GM12801 (cell line): ENCODE results near the gene HIPK3.

Experiments
- CTCF ChIP-seq: IDR thresholded peaks from one replicate; pipeline ENCODE4 v1.5.1; 2011; ENCODE audit warnings: control low read depth; ENCODE audit not compliant: insufficient read length; ENCODE audit errors: extremely low read depth

HIPK3 gene

GRCh38 chr11:33325451-33325850 is 68.3 kb downstream of the HIPK3 start:
- no peak for TF ChIP-seq CTCF

- no peak for TF ChIP-seq CTCF
Observed at GRCh38 chr11:33329705-33330329, 72.6 kb downstream of the HIPK3 start.

- TF ChIP-seq CTCF = no peak
Observed at GRCh38 chr11:33333816-33334215, 76.6 kb downstream of the HIPK3 start.

- TF ChIP-seq CTCF = no peak
Observed at GRCh38 chr11:33334627-33335026, 77.4 kb downstream of the HIPK3 start.

- no peak for TF ChIP-seq CTCF
Observed at GRCh38 chr11:33339247-33339646, 82.1 kb downstream of the HIPK3 start.

GRCh38 chr11:33344611-33345010 is 87.4 kb downstream of the HIPK3 start:
- TF ChIP-seq CTCF = no peak

- TF ChIP-seq CTCF = no peak
Observed at GRCh38 chr11:33347490-33348125, 90.4 kb downstream of the HIPK3 start.
